ENCODE measurements around the gene GAB3. TPM values are rescaled to one million over a fixed set of nuclear protein-coding genes. Genes with fewer than 3 reads are reported as not detected.
"Not testable (repeated sequence)": the region's sequence is repeated elsewhere in the genome, so short reads cannot be mapped to it uniquely, and the experiment has no call there.

Gene GAB3
- total RNA-seq, 3 donors from 2014 or later (not counting 1 experiment from before 2014, with no cell fraction given) = 55.6 to 89.8 (median 77.4) TPM

DNA sequence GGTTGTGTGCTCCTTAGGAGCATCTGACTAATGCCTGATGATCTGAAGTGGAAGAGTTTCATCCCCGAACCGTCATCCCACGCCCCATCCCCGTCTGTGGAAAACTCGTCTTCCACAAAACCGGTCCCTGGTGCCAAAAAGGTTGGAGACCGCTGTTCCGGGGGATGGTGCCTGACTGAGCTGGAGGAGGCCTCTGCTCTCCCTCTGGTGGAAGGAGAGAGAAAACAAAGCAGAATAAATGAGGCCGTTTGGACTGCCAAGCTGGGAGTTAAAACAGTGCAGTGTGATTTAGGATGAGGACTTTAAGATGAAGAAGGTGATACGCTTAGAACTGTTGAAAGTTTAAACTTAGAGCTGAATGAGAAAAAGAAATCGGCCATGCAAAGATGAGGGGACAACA lies 117.2 kb downstream of the GAB3 start:
- H3K27me3 Mint-ChIP-seq (ENCODE audit: low read depth in 2 of 2); H3K36me3 ChIP-seq (ENCODE audit: control insufficient read depth, insufficient read depth, low read length); H3K9me3 Mint-ChIP-seq; H3K4me1 Mint-ChIP-seq; H3K4me3 Mint-ChIP-seq; H3K27me3 ChIP-seq (ENCODE audit: control insufficient read depth, insufficient read depth, low read length); H3K27ac ChIP-seq (ENCODE audit: low read length); ATAC-seq; H3K27ac Mint-ChIP-seq; H3K4me3 ChIP-seq (ENCODE audit: low read length); H3K9me3 ChIP-seq (ENCODE audit: control insufficient read depth, insufficient read depth, low read length); DNase-seq; H3K4me1 ChIP-seq (ENCODE audit: control insufficient read depth, insufficient read depth, low read length); intact Hi-C loops (cut with micrococcal nuclease); H3K36me3 Mint-ChIP-seq: not testable (repeated sequence)
- no CpG with 5 or more reads among the region's 11 CpGs for WGBS (ENCODE audit: insufficient coverage)

DNA sequence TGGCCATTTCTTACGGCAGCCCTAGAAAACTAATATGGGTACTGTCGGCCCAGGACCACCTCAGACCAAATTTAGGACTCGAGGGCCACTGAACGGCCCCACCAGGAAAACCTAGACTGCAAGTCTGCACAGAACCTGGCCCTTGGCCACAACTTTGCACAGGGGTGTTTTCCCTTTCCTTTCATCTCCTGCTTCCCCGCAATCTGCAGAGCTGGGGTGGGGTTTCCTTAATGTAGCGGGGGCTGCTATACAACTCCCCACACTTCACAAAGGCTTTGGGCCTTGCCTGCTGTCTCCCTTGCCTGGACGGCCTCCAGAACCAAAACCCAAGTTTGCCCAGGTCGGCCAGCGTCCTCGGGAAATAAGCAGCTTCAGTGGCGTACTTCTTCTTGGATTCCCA lies 119.9 kb downstream of the GAB3 start:
- H3K4me1 ChIP-seq (ENCODE audit: control insufficient read depth, insufficient read depth, low read length); DNase-seq; H3K9me3 ChIP-seq (ENCODE audit: control insufficient read depth, insufficient read depth, low read length); H3K4me1 Mint-ChIP-seq; H3K27ac ChIP-seq (ENCODE audit: low read length); H3K36me3 Mint-ChIP-seq; intact Hi-C loops (cut with micrococcal nuclease); H3K4me3 Mint-ChIP-seq; H3K27me3 Mint-ChIP-seq (ENCODE audit: low read depth in 2 of 2); H3K4me3 ChIP-seq (ENCODE audit: low read length); H3K9me3 Mint-ChIP-seq; H3K27ac Mint-ChIP-seq; ATAC-seq; H3K27me3 ChIP-seq (ENCODE audit: control insufficient read depth, insufficient read depth, low read length); H3K36me3 ChIP-seq (ENCODE audit: control insufficient read depth, insufficient read depth, low read length): not testable (repeated sequence)
- no CpG with 5 or more reads among the region's 11 CpGs for WGBS (ENCODE audit: insufficient coverage)

DNA sequence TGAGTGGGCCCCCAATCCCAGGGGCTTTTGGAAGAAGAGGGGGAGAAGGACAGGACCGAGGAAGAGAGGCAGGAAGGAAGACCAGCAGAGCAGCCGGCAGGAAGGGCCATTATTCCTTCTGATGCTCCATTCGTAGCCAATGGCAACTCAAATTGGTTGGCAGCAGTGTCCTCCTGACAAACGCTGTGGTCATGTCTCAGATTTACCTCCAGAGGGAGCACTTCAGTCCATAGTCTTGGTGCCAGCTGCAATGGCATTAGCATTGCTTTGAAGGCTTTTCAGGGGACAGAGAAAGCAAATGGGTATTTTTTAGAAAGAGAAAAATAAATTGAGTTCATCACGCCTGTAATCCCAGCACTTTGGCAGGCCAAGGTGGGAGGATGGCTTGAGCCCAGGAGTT lies 121.9 kb downstream of the GAB3 start:
- H3K27me3 Mint-ChIP-seq (ENCODE audit: low read depth in 2 of 2); H3K4me3 Mint-ChIP-seq; H3K36me3 Mint-ChIP-seq; intact Hi-C loops (cut with micrococcal nuclease); H3K27ac ChIP-seq (ENCODE audit: low read length); DNase-seq; H3K9me3 Mint-ChIP-seq; H3K27ac Mint-ChIP-seq; H3K36me3 ChIP-seq (ENCODE audit: control insufficient read depth, insufficient read depth, low read length); H3K4me1 ChIP-seq (ENCODE audit: control insufficient read depth, insufficient read depth, low read length); H3K4me3 ChIP-seq (ENCODE audit: low read length); H3K4me1 Mint-ChIP-seq; H3K9me3 ChIP-seq (ENCODE audit: control insufficient read depth, insufficient read depth, low read length); H3K27me3 ChIP-seq (ENCODE audit: control insufficient read depth, insufficient read depth, low read length): not testable (repeated sequence)
- ATAC-seq = peak; percentile 61 to 84 (median 75)
- no CpG with 5 or more reads among the region's 5 CpGs for WGBS (ENCODE audit: insufficient coverage)

Other genes with a start within 250 kb of the GAB3 start
- 10 to 100 TPM; 31.1 to 38.0 (median 37.3) TPM for gene FAM3A, start 234.8 kb downstream of the GAB3 start, total RNA-seq
- 100 to 1,000 TPM; 184 to 220 (median 197) TPM for gene G6PD, start 204.2 kb downstream of the GAB3 start, total RNA-seq
- gene IKBKG, start 203.5 kb downstream of the GAB3 start, total RNA-seq = 10 to 100 TPM; 64.8 to 84.6 (median 84.1) TPM
- gene CTAG1A, start 165.9 kb downstream of the GAB3 start, total RNA-seq = not detected
- gene CTAG1B, start 131.8 kb downstream of the GAB3 start, total RNA-seq = not detected
- gene CTAG2, start 97.5 kb downstream of the GAB3 start, total RNA-seq = not detected
- gene DKC1, start 11.8 kb upstream of the GAB3 start, total RNA-seq = 10 to 100 TPM; 41.8 to 54.3 (median 53.9) TPM
- gene MPP1, start 54.4 kb upstream of the GAB3 start, total RNA-seq = 10 to 100 TPM; 20.8 to 36.7 (median 27.0) TPM
- gene SMIM9, start 83.6 kb upstream of the GAB3 start, total RNA-seq = not detected
- 10 to 100 TPM; 12.0 to 32.9 (median 12.4) TPM for gene F8A1, start 135.3 kb upstream of the GAB3 start, total RNA-seq